Thyroid gland (tissue), 4 donors: ENCODE measurements around the gene HEATR3. TPM values are rescaled to one million over a fixed set of nuclear protein-coding genes. Genes with fewer than 3 reads are reported as not detected.

Experiments used
- DNase-seq, 2 donors: peaks; one replicate each; pipeline ENCODE4 v3.0.0-alpha.2; 2019
- H3K27ac ChIP-seq, 3 donors: fragments of 200-600 bp; sonication (generic); 1 replicate in 2 of 3; 2 replicates in 1 of 3; pipeline ENCODE4 v1.5.1; 2016 to 2019; ENCODE audit warnings: mild to moderate bottlenecking in 1 of 3, moderate library complexity in 1 of 3
- H3K27me3 ChIP-seq: fragments of 200-600 bp; sonication (generic); one replicate; pipeline ENCODE4 v1.5.1; 2019
- H3K36me3 ChIP-seq, 2 donors: fragments of 200-600 bp; sonication (generic); one replicate each; pipeline ENCODE4 v1.5.1; 2016 to 2019
- H3K4me1 ChIP-seq, 2 donors: fragments of 200-600 bp; sonication (generic); one replicate each; pipeline ENCODE4 v1.5.1; 2017 to 2019
- H3K4me3 ChIP-seq, 3 donors: fragments of 200-600 bp; sonication (generic); replicated peaks in 1 of 3; 1 replicate in 2 of 3; 2 replicates in 1 of 3; pipeline ENCODE4 v1.5.1; 2016; ENCODE audit warnings: mild to moderate bottlenecking in 1 of 3
- H3K9me3 ChIP-seq: fragments of 200-600 bp; sonication (generic); one replicate; pipeline ENCODE4 v1.5.1; 2017
- CTCF ChIP-seq, 6 experiments: fragments of 200-600 bp in 3 of 6; fragments of 450-650 bp in 3 of 6; sonication (generic) in 3 of 6; IDR thresholded peaks; one replicate each; pipeline ENCODE4 v1.5.1; 2016 to 2019; ENCODE audit warnings: antibody characterized with exemption in 6 of 6, mild to moderate bottlenecking in 2 of 6, inconsistent platforms in 1 of 6, moderate library complexity in 1 of 6
- POLR2A ChIP-seq, 2 donors: fragments of 450-650 bp; IDR thresholded peaks; one replicate each; pipeline ENCODE4 v1.6.1; 2017; ENCODE audit warnings: antibody characterized with exemption in 2 of 2, mild to moderate bottlenecking in 2 of 2, moderate library complexity in 1 of 2
- WGBS, 2 donors: methylation state at CpG; one replicate each; pipeline ENCODE4 v1.1.5; 2017; 5-methylcytosine and 5-hydroxymethylcytosine counted together
- intact Hi-C: fragments of 100-400 bp; cut with DNase I; formaldehyde crosslinking; loops from one replicate; pipeline ENCODE4 v1.15.1; 2023
- total RNA-seq, 4 donors: library from RNA; depleted of rRNA; stranded (reverse); fragments of >200 nt; gene quantifications; one replicate each; pipeline ENCODE4 v1.2.3, GENCODE V29; 2016

Gene HEATR3
- total RNA-seq, 4 donors from 2014 or later: 12.6 to 24.1 (median 17.9) TPM

DNA sequence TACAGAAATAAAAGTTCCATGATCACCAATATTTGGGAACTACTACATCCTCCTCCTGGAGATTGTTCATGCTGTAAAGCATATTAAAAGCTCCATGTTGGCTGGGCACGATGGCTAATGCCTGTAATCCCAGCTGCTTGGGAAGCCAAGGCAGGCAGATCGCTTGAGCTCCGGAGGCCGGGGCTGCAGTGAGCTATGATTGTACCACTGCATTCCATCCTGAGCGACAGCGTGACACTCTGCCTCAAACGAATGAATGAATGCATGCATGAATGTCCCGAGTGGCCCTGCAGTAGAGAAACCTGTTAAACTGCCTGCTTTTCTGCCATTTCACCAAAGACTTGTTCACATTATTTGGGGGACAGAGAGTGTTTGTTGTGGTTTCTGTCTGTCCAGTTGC lies 25.8 kb upstream of the HEATR3 start:
- no peak overlapping the region for H3K4me3 ChIP-seq
- intact Hi-C loops: no loop called here
- no peaks in the 10 kb centered on the region for H3K27me3 ChIP-seq
- 29 to 32% methylated on average over 7 to 8 of the region's 8 CpGs for WGBS, 2 donors
- peaks cover 0 to 5% of the 10 kb centered on the region in 2 donors for H3K36me3 ChIP-seq
- H3K4me1 ChIP-seq: peaks cover 0 to 9% of the 10 kb centered on the region in 2 donors
- no peak overlapping the region for H3K27ac ChIP-seq
- no peaks in the 10 kb centered on the region for H3K9me3 ChIP-seq
- DNase-seq: peak; percentile 20 to 41
- no peak for TF ChIP-seq POLR2A (IDR thresholded peaks at IDR 0.05)
- no peak for TF ChIP-seq CTCF (IDR thresholded peaks at IDR 0.05)

DNA sequence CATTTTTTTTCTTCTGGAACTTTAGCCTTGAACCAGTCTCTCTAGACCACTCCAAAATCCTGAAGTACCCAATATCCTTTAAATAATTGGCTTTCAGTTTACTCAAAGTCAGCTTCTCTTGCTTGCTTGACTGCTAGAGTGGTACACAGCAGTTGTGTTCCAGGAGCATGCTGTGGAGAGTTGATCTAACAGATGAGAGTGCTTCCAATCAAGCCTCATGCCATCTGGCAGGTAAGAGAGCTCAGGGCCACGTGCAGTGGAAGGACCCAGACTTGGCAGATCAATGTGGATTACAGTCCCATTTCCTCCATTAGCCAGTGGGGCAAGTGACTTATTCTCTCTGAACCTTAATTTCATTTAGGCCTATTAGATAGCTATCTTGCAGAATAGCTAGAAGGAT lies 25.1 kb upstream of the HEATR3 start:
- Histone ChIP-seq H3K36me3 (peaks cover 0 to 3% of the 10 kb centered on the region in 2 donors), H3K27ac (no peak overlapping the region), H3K27me3 (peaks cover 4% of the 10 kb centered on the region), H3K4me1 (peaks cover 0 to 9% of the 10 kb centered on the region in 2 donors), H3K9me3 (no peaks in the 10 kb centered on the region), H3K4me3 (no peak overlapping the region)
- DNase-seq: peak; percentile 79 to 83
- WGBS, 2 donors: 17 to 18% methylated on average over 1 of the region's 1 CpG
- intact Hi-C loops: no loop called here
- no peak for TF ChIP-seq CTCF (IDR thresholded peaks at IDR 0.05)
- no peak for TF ChIP-seq POLR2A (IDR thresholded peaks at IDR 0.05)

GRCh38 chr16:50043358-50043757 lies 22.4 kb upstream of the HEATR3 start:
- no peaks in the 10 kb centered on the region for H3K36me3 ChIP-seq
- H3K4me1 ChIP-seq: peaks cover 0 to 9% of the 10 kb centered on the region in 2 donors
- no peak overlapping the region for H3K4me3 ChIP-seq
- no peak for DNase-seq
- intact Hi-C loops: no loop called here
- no peak overlapping the region for H3K27ac ChIP-seq
- no peak for TF ChIP-seq CTCF (IDR thresholded peaks at IDR 0.05)
- TF ChIP-seq POLR2A (IDR thresholded peaks at IDR 0.05): no peak
- no peaks in the 10 kb centered on the region for H3K9me3 ChIP-seq
- H3K27me3 ChIP-seq: peaks cover 4% of the 10 kb centered on the region
- WGBS, 2 donors: 88 to 94% methylated on average over 5 of the region's 5 CpGs

DNA sequence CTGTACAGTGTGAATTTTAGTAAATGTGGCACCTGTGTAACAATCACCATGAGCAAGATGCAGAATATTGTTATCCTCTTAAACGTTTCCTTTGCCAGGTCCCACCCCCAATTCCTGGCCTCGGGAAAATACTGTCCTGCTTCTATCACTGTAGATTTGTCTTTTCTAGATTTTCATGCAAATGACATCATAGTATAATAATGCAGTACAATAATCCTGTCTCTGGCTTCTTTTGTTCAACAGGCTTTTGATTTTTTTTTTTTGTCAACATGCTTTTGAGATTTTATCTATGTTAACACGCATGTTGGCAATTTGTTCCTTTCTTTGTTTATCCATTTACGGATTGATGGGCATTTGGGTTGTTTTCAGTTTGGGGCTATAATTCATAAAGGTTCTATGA lies 20.4 kb upstream of the HEATR3 start:
- Histone ChIP-seq H3K27ac (no peak overlapping the region), H3K36me3 (no peaks in the 10 kb centered on the region), H3K4me1 (peaks cover 0 to 1% of the 10 kb centered on the region in 2 donors), H3K27me3 (peaks cover 4% of the 10 kb centered on the region), H3K9me3 (no peaks in the 10 kb centered on the region), H3K4me3 (no peak overlapping the region)
- no peak for DNase-seq
- TF ChIP-seq CTCF (IDR thresholded peaks at IDR 0.05) (no peak), POLR2A (IDR thresholded peaks at IDR 0.05) (no peak)
- 60 to 63% methylated on average over 4 of the region's 4 CpGs for WGBS, 2 donors
- intact Hi-C loops: no loop called here

DNA sequence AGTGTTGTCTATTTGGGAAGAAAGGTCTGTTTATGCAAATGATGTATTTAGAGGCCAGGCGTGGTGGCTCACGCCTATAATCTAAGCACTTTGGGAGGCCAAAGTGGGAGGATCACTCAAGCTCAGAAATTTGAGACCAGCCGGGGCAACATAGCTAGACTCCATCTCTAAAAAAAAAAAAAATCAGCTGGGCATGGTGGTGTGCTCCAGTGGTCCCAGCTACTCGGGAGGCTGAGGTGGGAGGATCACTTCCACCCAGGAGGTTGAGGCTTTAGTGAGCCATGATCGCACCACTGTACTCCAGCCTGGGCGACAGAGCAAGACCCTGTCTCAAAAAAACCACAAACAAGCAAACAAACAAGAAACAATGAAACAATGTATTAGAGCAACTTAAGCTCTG lies 18.9 kb upstream of the HEATR3 start:
- Histone ChIP-seq H3K27me3 (peaks cover 4% of the 10 kb centered on the region), H3K4me1 (no peaks in the 10 kb centered on the region), H3K27ac (no peak overlapping the region), H3K36me3 (no peaks in the 10 kb centered on the region), H3K9me3 (no peaks in the 10 kb centered on the region), H3K4me3 (no peak overlapping the region)
- intact Hi-C loops: no loop called here
- TF ChIP-seq CTCF (IDR thresholded peaks at IDR 0.05) (no peak), POLR2A (IDR thresholded peaks at IDR 0.05) (no peak)
- 91 to 92% methylated on average over 6 of the region's 6 CpGs for whole genome bisulfite sequencing, 2 donors
- no peak for DNase-seq
